Renal pelvis (tissue), 4 donors: ENCODE measurements around the gene KBTBD13. TPM values are rescaled to one million over a fixed set of nuclear protein-coding genes. Genes with fewer than 3 reads are reported as not detected.
"Not testable (repeated sequence)": the region's sequence is repeated elsewhere in the genome, so short reads cannot be mapped to it uniquely, and the experiment has no call there.

Source experiments
- DNase-seq: peaks from one replicate; pipeline ENCODE4 v3.0.0-alpha.2; 2013
- polyA plus RNA-seq, 3 donors: library from polyadenylated mRNA; unstranded; fragments of 120-200 nt; gene quantifications; one replicate each; pipeline ENCODE4 v1.2.1, GENCODE V29; 2013; ENCODE audit not compliant: insufficient read length in 3 of 3

Gene KBTBD13
- polyA plus RNA-seq, 3 donors = 0.07 to 0.09 TPM; not detected in 1

- no peak for DNase-seq
These were observed 12.1 kb downstream of the KBTBD13 start for GRCh38 chr15:65088643-65089021.

- DNase-seq = no peak
These were observed 12.8 kb downstream of the KBTBD13 start for GRCh38 chr15:65089206-65089824.

GRCh38 chr15:65091946-65092770, 15.6 kb downstream of the KBTBD13 start:
- DNase-seq = no peak

- DNase-seq = no peak
These were observed 16.6 kb downstream of the KBTBD13 start for GRCh38 chr15:65092911-65093792.

GRCh38 chr15:65093793-65094170, 17.2 kb downstream of the KBTBD13 start:
- not testable (repeated sequence) for DNase-seq

GRCh38 chr15:65094294-65094995, 17.9 kb downstream of the KBTBD13 start:
- DNase-seq = no peak

DNA sequence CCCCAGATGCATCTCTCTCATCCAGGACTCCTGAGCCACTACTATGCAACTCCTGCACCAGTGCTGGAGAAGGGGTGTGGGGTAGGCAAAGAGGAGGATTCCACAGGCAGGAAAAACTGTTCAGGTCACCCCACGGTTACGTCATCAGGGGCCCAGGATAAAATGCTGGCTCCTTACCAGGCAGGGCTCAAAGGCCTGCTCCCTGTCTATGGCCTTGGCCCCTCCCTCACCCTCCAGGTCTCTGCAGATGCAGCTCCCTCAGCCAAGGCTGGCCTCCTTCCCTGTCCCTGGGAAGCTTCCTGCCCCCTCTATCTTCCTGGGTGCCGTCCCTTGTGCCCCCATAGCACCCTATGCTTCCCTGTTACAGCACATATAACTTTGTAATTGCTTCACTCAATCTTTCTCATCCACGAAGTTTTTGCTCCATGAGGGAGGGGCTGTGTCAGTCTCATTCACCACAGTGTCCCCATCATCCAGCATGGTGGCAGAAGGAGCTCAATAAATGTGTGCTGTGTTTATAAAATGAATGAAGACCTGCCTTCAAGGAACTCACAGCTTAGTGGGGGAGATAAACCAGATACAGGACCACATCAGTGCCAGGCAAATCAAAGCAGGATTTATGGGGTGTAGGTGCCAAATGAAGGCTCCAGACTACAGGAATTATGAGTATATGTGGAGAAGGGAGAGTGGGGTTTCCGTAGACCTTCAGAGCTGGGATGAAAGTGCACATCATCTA, 18.6 kb downstream of the KBTBD13 start:
- DNase-seq = no peak

GRCh38 chr15:65095747-65096104, 19.2 kb downstream of the KBTBD13 start:
- DNase-seq = no peak

GRCh38 chr15:65096481-65097385, 20.2 kb downstream of the KBTBD13 start:
- no peak for DNase-seq

DNA sequence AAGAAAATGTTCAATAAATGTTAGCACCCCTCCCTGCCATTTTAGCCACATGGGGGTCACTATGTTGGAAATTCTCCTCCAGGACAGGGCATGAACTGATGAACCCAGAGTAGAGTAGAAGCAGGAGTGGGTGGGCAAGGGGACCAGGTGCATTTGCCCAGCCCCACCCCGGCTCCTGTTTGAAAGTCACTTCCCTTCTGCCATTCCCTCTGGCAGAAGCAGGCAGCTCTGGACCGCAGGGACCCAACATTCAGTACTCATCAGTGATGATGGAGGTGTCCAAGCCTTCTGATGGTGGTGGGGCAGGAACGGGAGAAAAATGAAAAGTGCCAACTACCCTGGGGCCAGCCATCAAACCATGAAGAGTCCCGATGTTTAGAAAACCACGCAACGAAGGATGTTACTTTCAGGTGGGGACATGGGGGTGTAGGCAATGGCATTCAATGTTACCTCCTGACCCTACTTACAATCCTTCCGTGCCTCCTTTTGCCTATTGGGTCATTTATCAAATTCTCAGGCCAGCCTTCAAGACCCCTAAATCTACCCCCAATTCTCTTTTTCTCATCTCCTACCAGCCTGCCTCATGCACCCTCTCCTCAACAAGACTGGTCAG, 21.2 kb downstream of the KBTBD13 start:
- no peak for DNase-seq

DNA sequence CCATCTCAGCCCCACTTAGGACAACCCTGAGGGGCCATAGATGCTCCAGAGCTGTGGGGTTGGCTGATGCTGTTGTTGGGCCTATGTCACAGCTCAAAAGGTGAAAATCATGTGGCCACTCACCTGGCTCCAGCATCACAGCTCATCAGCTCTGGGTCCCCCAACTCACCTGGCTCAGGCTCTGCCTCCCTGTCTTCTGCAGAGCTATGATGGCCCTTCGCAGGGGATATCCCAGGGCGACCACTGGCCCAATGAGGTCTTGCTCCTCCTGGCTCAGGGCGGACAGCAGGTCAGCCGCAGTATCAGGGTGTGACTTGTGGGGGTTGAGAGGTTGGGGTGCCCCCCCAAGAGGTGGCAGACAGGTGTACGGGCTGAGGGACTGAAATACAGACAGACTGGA, 22.8 kb downstream of the KBTBD13 start:
- no peak for DNase-seq

DNA sequence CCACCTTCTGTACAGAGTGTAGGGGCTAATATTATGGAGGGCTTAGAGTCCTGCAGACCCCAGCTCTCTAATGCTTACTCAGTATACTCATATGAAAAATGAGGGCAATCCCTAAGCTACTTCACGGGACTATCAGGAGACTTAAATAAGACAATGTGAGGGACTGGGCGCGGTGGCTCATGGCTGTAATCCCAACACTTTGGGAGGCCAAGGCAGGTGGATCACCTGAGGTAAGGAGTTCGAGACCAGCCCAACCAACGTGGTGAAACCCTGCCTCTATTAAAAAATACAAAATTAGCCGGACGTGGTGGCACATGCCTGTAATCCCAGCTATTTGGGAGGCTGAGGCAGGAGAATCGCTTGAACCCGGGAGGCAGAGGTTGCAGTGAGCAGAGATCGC, 23.3 kb downstream of the KBTBD13 start:
- DNase-seq = not testable (repeated sequence)

DNA sequence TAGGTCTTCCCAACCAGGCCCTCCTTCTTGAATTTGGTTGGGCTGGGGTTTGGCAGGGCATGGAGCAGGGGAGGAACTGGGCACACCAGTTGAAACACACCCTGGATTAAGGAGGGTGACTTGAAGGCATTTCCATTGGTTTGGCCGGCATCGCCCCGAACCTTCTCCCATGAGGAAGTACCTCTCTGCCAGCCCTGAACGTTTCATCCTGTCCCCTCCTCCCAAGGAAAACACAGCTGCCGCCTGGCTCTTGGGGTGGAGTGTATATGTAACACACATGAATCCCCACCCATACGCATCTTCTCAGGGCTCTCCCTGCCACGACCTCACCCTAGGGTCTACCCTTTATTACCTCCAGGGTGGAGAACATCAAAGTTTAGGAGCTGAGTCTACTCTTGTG, 23.9 kb downstream of the KBTBD13 start:
- no peak for DNase-seq

DNA sequence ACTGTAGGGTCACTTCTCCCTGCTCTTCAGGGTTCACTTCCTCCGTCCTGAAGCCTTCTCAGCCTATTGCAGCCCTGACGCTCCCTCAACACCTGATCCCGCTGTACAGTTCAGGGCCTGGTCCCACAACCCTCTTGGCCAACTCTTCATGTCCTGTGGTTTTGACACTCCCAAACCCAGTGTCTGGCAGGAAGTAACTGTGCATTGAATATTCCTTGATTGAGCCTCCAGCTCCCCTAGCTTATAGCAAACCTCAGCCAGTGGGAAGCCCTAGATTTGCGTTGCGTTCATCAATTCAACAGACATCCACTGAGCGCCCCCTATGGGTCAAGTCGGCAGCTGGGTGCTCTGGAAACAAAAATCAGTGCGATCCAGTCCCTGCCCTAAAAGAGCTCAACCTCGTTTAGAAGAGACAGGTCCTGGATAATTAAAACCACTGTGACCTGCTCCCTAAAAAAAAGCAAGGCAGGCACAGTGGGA, 24.9 kb downstream of the KBTBD13 start:
- DNase-seq = peak; percentile 86

- no peak for DNase-seq
These were observed 25.6 kb downstream of the KBTBD13 start for GRCh38 chr15:65101891-65102708.

GRCh38 chr15:65102912-65103311, 26.4 kb downstream of the KBTBD13 start:
- no peak for DNase-seq

DNA sequence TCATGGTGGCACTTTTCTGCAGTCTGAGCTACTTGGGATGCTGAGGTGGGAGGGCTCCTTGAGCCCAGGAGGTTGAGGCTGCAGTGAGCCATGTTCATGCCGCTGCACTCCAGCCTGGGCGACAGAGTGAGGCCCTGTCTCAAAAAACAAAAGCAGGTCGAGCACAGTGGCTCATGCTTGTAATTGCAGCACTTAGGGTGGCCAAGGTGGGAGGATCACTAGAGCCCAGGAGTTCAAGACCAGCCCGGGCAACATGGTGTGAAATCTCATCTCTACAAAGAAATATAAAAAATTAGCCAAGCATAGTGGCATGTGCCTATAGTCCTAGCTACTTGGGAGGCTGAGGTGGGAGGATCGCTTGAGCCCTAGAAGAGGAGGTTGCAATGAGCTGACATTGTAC, 28.5 kb downstream of the KBTBD13 start:
- no peak for DNase-seq

- no peak for DNase-seq
These were observed 29.6 kb downstream of the KBTBD13 start for GRCh38 chr15:65106011-65106590.
